ENCODE measurements around the gene RNASE12. TPM values are rescaled to one million over a fixed set of nuclear protein-coding genes. Genes with fewer than 3 reads are reported as not detected.
"Not testable (repeated sequence)": the region's sequence is repeated elsewhere in the genome, so short reads cannot be mapped to it uniquely, and the experiment has no call there.

Gene RNASE12
- total RNA-seq, 1 donor from 2014 or later: not detected

GRCh38 chr14:20614038-20614840, 23.1 kb upstream of the RNASE12 start:
- intact Hi-C loops (cut with micrococcal nuclease): no loop called here

- intact Hi-C loops (cut with micrococcal nuclease): loop anchor here (1.0 to 2.0 kb wide), 7 partner anchors 12 to 270 kb away; partner anchors contain the start of genes APEX1, PARP2, PIP4P1 and TEP1
These were observed 22.2 kb upstream of the RNASE12 start for GRCh38 chr14:20613094-20614037.

GRCh38 chr14:20612403-20612802, 21.2 kb upstream of the RNASE12 start:
- intact Hi-C loops (cut with micrococcal nuclease): loop anchor here (2.0 kb wide), 1 partner anchor 200 kb away; the partner anchor contains the start of gene TEP1

- intact Hi-C loops (cut with micrococcal nuclease): no loop called here
These were observed 20.1 kb upstream of the RNASE12 start for GRCh38 chr14:20611277-20611676.

- intact Hi-C loops (cut with micrococcal nuclease): no loop called here
These were observed 19.0 kb upstream of the RNASE12 start for GRCh38 chr14:20610002-20610765.

GRCh38 chr14:20609215-20610001, 18.2 kb upstream of the RNASE12 start:
- intact Hi-C loops (cut with micrococcal nuclease): loop anchor here (1.0 kb wide), 4 partner anchors 78 to 282 kb away; no protein-coding TSS in a partner anchor

- intact Hi-C loops (cut with micrococcal nuclease): loop anchor here (1.0 kb wide), 4 partner anchors 77 to 281 kb away; no protein-coding TSS in a partner anchor
These were observed 17.4 kb upstream of the RNASE12 start for GRCh38 chr14:20608383-20609110.

- intact Hi-C loops (cut with micrococcal nuclease): no loop called here
These were observed 16.4 kb upstream of the RNASE12 start for GRCh38 chr14:20607617-20608016.

GRCh38 chr14:20606902-20607242, 15.7 kb upstream of the RNASE12 start:
- intact Hi-C loops (cut with micrococcal nuclease): no loop called here

GRCh38 chr14:20606190-20606901, 15.2 kb upstream of the RNASE12 start:
- intact Hi-C loops (cut with micrococcal nuclease): no loop called here

GRCh38 chr14:20603813-20604690, 12.9 kb upstream of the RNASE12 start:
- intact Hi-C loops (cut with micrococcal nuclease): no loop called here

GRCh38 chr14:20602583-20602982, 11.4 kb upstream of the RNASE12 start:
- intact Hi-C loops (cut with micrococcal nuclease): no loop called here

- intact Hi-C loops (cut with micrococcal nuclease): no loop called here
These were observed 10.3 kb upstream of the RNASE12 start for GRCh38 chr14:20601522-20601921.

GRCh38 chr14:20597108-20597507, 5.9 kb upstream of the RNASE12 start:
- intact Hi-C loops (cut with micrococcal nuclease): no loop called here

GRCh38 chr14:20595726-20596125, 4.5 kb upstream of the RNASE12 start:
- intact Hi-C loops (cut with micrococcal nuclease): not testable (repeated sequence)

GRCh38 chr14:20592574-20592973, 1.4 kb upstream of the RNASE12 start:
- intact Hi-C loops (cut with micrococcal nuclease): no loop called here

GRCh38 chr14:20587489-20588154, 3.6 kb downstream of the RNASE12 start, which contains the start of gene RNASE11:
RNASE11 (minus strand) TSS chr14:20588001.
- intact Hi-C loops (cut with micrococcal nuclease): no loop called here

Data from T-helper 2 cell treated with Interferon-gamma antibody and Interleukin-4, amounts not matched to agents 100 ng/mL and 5 ng/mL, for 36 hours (primary cell).